Loucy (cell line): ENCODE results near the gene TNIP2.

ENCODE experiments used
- EZH2phosphoT487 ChIP-seq: fragments of 200-600 bp; IDR thresholded peaks from 2 replicates; pipeline ENCODE4 v1.6.1; 2018; ENCODE audit warnings: antibody characterized with exemption, mild to moderate bottlenecking, moderate library complexity, borderline replicate concordance
- TF ChIP-seq, protein P1 (sequence below): fragments of 200-600 bp; sonication (generic); conservative IDR thresholded peaks from 2 replicates; pipeline ENCODE4 v1.5.1; 2014; ENCODE audit warnings: mild to moderate bottlenecking, antibody characterized with exemption, low read length

DNA sequence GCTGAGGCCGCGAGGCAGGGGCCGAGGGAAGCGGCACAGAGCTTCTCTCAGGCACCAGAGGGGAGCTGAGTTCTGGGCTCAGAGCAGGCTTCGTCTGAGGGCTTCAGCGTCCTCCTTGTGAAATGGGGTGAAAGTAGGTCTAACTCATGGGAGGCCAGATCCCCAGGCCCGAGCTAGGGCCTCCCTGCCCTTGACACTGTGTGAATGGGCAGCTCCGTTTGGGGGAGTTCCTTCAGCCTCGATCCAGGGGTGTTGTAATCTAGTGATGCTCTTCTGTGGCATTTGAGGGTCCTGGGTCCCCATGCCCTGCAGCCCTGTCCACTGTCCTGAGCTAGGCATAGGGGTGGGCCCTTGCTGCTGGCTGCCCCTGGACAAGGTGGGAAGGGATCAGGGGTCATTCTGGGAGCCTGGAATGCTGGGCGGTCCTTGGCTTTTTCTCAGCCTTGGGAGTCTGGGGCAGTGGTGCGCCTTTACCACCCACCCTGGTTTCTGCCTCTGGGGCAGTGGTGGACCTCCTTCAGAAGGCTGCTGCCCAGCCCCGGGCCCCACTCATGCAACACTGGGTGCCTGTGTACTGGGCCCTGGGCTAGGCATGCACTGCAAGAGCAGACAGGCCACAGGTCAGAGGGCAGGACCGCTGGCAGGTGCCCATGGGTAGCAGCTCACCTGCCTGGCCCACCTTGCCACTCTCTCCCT, 40.9 kb upstream of the TNIP2 start:
- TF ChIP-seq, protein P1, sequence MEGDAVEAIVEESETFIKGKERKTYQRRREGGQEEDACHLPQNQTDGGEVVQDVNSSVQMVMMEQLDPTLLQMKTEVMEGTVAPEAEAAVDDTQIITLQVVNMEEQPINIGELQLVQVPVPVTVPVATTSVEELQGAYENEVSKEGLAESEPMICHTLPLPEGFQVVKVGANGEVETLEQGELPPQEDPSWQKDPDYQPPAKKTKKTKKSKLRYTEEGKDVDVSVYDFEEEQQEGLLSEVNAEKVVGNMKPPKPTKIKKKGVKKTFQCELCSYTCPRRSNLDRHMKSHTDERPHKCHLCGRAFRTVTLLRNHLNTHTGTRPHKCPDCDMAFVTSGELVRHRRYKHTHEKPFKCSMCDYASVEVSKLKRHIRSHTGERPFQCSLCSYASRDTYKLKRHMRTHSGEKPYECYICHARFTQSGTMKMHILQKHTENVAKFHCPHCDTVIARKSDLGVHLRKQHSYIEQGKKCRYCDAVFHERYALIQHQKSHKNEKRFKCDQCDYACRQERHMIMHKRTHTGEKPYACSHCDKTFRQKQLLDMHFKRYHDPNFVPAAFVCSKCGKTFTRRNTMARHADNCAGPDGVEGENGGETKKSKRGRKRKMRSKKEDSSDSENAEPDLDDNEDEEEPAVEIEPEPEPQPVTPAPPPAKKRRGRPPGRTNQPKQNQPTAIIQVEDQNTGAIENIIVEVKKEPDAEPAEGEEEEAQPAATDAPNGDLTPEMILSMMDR: no peak
- no peak for TF ChIP-seq EZH2phosphoT487
